Measurements from ENCODE around the gene NIN.

NIN gene

DNA sequence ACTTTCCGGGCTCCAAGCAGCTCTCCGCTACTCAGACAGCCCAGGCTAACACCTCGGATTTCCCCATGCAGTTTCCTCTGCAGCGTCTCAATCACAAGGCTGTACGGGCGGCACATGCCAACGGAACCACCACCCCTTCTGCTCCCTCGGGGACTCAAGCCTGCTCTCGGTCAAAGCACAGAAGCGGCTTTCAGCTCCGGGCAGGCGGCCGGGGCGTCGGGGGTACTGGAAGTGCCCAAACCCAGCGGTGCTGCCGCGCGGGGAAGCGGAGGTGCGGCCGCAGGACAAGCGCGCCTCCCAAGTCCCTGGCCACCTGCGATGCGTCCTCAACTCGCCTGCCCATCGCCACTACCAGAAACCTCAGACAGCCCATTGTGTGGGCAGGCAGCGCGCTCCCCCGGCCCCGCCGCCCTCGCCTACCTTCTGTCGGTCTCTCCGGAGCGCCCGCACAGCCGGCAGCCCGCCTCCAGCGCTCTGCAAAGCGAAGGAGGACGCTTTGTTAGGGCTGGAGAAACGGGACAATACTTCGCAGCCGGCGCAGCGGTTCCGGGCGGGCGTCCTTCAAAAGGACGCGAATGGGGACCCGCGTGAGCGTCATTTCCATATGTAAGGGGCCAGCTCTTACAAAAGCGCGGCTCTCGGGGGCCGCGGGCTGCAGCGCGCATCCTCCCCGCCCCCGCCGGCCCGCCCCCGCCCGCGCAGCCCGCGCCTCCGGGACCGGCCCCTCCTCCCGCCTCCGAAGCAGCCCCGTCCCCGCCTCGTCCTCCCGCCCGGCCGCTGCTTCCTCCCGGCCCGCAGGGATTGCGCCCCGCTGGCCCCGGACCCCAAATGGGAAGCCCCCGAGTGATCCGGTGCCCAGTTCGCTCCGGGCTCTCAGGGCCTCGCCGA, 674 bp downstream of the NIN start:
- in situ Hi-C loops (cut with HindIII; ENCODE audit: low pct_ligation_motif_present, low sequenced_read_pairs): no loop called here
- Histone ChIP-seq H3K27ac (peak overlapping the region; percentile 68), H3K36me3 (replicated peaks) (no peaks in the 10 kb centered on the region), H3K27me3 (replicated peaks) (no peaks in the 10 kb centered on the region), H3K4me3 (ENCODE audit: low read depth, low read length) (peak overlapping the region; percentile 78)
- TF ChIP-seq, protein P1, sequence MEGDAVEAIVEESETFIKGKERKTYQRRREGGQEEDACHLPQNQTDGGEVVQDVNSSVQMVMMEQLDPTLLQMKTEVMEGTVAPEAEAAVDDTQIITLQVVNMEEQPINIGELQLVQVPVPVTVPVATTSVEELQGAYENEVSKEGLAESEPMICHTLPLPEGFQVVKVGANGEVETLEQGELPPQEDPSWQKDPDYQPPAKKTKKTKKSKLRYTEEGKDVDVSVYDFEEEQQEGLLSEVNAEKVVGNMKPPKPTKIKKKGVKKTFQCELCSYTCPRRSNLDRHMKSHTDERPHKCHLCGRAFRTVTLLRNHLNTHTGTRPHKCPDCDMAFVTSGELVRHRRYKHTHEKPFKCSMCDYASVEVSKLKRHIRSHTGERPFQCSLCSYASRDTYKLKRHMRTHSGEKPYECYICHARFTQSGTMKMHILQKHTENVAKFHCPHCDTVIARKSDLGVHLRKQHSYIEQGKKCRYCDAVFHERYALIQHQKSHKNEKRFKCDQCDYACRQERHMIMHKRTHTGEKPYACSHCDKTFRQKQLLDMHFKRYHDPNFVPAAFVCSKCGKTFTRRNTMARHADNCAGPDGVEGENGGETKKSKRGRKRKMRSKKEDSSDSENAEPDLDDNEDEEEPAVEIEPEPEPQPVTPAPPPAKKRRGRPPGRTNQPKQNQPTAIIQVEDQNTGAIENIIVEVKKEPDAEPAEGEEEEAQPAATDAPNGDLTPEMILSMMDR (IDR thresholded peaks at IDR 0.05; ENCODE audit: low read depth, low read length, missing control alignments): no peak
- DNase-seq: peak; percentile 23

DNA sequence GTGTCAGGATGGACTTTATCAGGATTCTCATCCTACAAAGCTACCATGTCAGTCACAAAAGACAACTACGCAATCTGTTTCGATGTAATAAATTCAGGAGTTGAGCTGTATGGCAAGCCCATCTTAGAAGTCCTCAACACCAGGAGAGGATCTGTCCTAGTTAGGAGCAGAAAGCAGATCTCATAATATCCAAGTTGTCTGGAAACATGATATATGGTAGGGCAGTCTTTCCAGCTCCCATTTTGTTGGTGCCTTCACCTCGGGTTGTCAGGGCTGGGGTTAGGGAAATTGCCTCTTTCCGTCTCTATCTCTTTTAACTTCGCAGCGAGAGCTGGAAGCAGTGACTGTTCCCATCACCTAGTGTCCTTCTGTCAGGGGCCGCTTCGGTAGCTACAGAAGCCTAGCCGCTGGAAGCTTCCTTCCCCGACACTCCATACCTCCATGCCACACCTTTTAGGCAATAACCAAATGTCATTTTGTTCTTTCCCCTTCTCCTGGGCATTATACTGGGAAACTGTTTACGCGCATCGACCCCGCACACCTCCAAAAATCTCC, 1.4 kb downstream of the NIN start:
- H3K36me3 ChIP-seq (replicated peaks): no peaks in the 10 kb centered on the region
- in situ Hi-C loops (cut with HindIII; ENCODE audit: low pct_ligation_motif_present, low sequenced_read_pairs): no loop called here
- H3K27ac ChIP-seq: no peak overlapping the region
- no peaks in the 10 kb centered on the region for H3K27me3 ChIP-seq (replicated peaks)
- no peak for DNase-seq
- TF ChIP-seq, protein P1 (IDR thresholded peaks at IDR 0.05; ENCODE audit: low read depth, low read length, missing control alignments): no peak
- H3K4me3 ChIP-seq (ENCODE audit: low read depth, low read length): peak overlapping the region; percentile 78

DNA sequence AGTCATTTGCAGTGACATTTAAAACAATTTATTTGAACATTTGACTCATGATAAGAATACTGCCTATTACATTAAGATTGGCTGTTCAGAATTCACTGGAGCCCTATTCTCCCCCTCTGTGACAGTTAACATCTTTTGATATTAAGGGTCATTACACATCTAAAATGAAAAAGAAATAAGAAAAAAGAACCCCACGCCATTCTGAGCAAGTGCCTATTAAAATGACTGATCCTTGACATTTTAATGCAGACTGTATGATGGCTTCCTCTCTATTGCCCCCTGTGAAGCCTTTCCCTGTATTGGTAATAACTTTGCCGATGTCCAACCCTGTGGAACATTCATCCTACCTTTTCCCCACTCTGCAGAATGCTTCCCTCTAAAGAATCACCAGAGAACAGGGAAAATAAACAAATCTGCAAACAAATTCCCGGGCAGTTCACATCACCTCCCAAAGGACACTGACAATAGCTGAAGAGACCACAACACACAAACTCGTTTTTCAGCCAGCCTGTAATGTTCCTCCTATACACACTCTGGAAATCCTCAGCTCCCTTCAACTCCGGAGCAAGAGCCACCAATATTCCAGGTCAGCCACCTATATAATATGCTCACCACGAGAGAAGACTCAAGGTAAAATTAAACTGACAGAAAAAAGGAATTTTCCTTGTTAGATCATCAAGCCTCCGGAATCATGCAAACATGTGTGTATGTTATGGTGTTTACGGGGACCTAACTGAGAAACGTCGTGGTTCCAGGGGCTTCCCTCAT, 2.1 kb downstream of the NIN start:
- Histone ChIP-seq H3K27me3 (replicated peaks) (no peaks in the 10 kb centered on the region), H3K27ac (no peak overlapping the region), H3K4me3 (ENCODE audit: low read depth, low read length) (no peak overlapping the region), H3K36me3 (replicated peaks) (no peaks in the 10 kb centered on the region)
- in situ Hi-C loops (cut with HindIII; ENCODE audit: low pct_ligation_motif_present, low sequenced_read_pairs): no loop called here
- no peak for DNase-seq
- TF ChIP-seq, protein P1 (IDR thresholded peaks at IDR 0.05; ENCODE audit: low read depth, low read length, missing control alignments): peak; percentile 8

DNA sequence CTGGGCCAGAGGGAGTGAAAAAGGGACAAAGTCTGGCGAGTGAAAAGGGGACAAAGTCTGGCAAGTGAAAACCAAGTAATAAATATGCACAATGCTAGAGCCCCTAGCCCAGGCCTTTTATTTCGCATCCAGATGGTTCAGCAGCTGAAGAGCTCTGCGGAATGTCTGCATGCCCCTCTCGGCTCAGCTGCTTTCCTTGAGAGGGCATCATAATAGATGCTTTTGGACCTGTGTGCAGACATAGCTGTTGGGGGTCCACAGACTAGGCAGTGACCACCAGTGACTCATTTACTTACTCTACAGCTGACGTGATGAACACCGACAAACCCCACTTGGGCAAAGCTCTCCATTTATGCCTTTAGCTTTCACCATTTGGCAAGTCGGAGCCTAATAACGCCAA, 4.3 kb downstream of the NIN start:
- no peak overlapping the region for H3K4me3 ChIP-seq (ENCODE audit: low read depth, low read length)
- H3K27me3 ChIP-seq (replicated peaks): no peaks in the 10 kb centered on the region
- DNase-seq: no peak
- TF ChIP-seq, protein P1 (IDR thresholded peaks at IDR 0.05; ENCODE audit: low read depth, low read length, missing control alignments): no peak
- H3K27ac ChIP-seq: no peak overlapping the region
- in situ Hi-C loops (cut with HindIII; ENCODE audit: low pct_ligation_motif_present, low sequenced_read_pairs): no loop called here
- H3K36me3 ChIP-seq (replicated peaks): no peaks in the 10 kb centered on the region

DNA sequence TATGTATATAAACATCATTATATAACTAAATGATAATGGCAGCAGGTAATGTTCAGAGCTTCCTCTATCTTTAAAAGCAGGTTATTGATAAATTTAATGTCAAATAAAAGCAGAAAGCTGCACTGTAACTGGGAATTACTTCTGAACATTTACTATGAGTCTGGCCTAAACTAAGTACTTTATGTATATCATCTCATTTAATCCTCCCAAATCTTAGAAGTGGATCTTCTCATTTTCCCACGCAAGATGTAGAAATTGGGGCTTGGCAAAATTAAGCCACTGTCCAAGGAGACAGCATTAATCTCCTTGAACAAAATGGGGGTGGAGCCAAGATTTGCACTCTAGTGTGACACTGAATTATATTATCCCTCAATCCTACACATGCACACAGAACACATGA, 5.7 kb downstream of the NIN start:
- H3K27me3 ChIP-seq (replicated peaks): no peaks in the 10 kb centered on the region
- no peak overlapping the region for H3K4me3 ChIP-seq (ENCODE audit: low read depth, low read length)
- H3K36me3 ChIP-seq (replicated peaks): no peaks in the 10 kb centered on the region
- H3K27ac ChIP-seq: no peak overlapping the region
- no peak for DNase-seq
- TF ChIP-seq, protein P1 (IDR thresholded peaks at IDR 0.05; ENCODE audit: low read depth, low read length, missing control alignments): no peak
- in situ Hi-C loops (cut with HindIII; ENCODE audit: low pct_ligation_motif_present, low sequenced_read_pairs): no loop called here
